HG03280 (cell line): Measurements from ENCODE around the gene LPP.

ENCODE experiments used
- ATAC-seq: cut with Tn5 transposase; IDR thresholded peaks from one replicate; pipeline ENCODE4 v1.9.1; 2021; ENCODE audit warnings: mild to moderate bottlenecking, moderate library complexity; ENCODE audit not compliant: unreplicated experiment

LPP gene

GRCh38 chr3:188533612-188534357 is 379.8 kb downstream of the LPP start:
- no peak for ATAC-seq

GRCh38 chr3:188534633-188535032 is 380.7 kb downstream of the LPP start:
- ATAC-seq, result no peak

- no peak for ATAC-seq
Measured at GRCh38 chr3:188537606-188538005, 383.6 kb downstream of the LPP start.

GRCh38 chr3:188539037-188539436 is 385.1 kb downstream of the LPP start:
- no peak for ATAC-seq

- no peak for ATAC-seq
Measured at GRCh38 chr3:188539631-188540194, 385.8 kb downstream of the LPP start.

GRCh38 chr3:188542196-188542595 is 388.2 kb downstream of the LPP start:
- ATAC-seq, result no peak

- no peak for ATAC-seq
Measured at GRCh38 chr3:188544012-188544411, 390.1 kb downstream of the LPP start.

GRCh38 chr3:188546835-188547670 is 393.1 kb downstream of the LPP start:
- no peak for ATAC-seq

- ATAC-seq, result no peak
Measured at GRCh38 chr3:188553569-188553968, 399.6 kb downstream of the LPP start.

- no peak for ATAC-seq
Measured at GRCh38 chr3:188554404-188554803, 400.4 kb downstream of the LPP start.

GRCh38 chr3:188557235-188557634 is 403.3 kb downstream of the LPP start:
- no peak for ATAC-seq

GRCh38 chr3:188558343-188559071 is 404.6 kb downstream of the LPP start:
- no peak for ATAC-seq

GRCh38 chr3:188559072-188559429 is 405.1 kb downstream of the LPP start:
- ATAC-seq, result no peak

GRCh38 chr3:188559856-188560255 is 405.9 kb downstream of the LPP start:
- no peak for ATAC-seq

- no peak for ATAC-seq
Measured at GRCh38 chr3:188562144-188562543, 408.2 kb downstream of the LPP start.

- ATAC-seq, result no peak
Measured at GRCh38 chr3:188567478-188568195, 413.7 kb downstream of the LPP start.

- no peak for ATAC-seq
Measured at GRCh38 chr3:188568736-188569135, 414.8 kb downstream of the LPP start.

GRCh38 chr3:188571531-188572095 is 417.7 kb downstream of the LPP start:
- ATAC-seq, result no peak

GRCh38 chr3:188573291-188573940 is 419.5 kb downstream of the LPP start:
- ATAC-seq, result no peak

- ATAC-seq, result no peak
Measured at GRCh38 chr3:188573956-188574355, 420.0 kb downstream of the LPP start.
